HG03108 (cell line): ENCODE results near the gene DCST1.

ENCODE experiments used
- ATAC-seq: cut with Tn5 transposase; IDR thresholded peaks from one replicate; pipeline ENCODE4 v1.9.1; 2021; ENCODE audit warnings: moderate library complexity; ENCODE audit not compliant: unreplicated experiment

Gene DCST1

DNA sequence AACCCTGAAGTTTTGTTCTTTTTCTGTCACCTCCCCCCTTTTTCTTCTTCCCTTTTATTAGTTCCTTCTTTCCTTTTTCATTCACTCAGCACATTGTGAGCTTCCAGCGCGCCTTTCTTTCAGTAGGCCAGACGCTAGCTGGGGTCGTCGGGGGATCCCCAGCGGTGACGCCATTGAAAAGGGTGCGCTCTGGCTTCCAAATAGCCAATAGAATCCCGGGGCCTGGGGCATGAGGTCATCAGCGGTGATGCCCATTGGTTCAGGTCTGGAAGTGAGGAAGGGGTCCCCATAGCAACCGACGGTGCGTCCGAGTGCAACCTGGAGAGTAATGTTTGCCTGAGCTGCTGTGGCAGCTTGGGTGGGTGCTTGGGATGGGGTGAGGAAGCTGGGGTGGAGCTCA, 38.1 kb downstream of the DCST1 start:
- no peak for ATAC-seq

DNA sequence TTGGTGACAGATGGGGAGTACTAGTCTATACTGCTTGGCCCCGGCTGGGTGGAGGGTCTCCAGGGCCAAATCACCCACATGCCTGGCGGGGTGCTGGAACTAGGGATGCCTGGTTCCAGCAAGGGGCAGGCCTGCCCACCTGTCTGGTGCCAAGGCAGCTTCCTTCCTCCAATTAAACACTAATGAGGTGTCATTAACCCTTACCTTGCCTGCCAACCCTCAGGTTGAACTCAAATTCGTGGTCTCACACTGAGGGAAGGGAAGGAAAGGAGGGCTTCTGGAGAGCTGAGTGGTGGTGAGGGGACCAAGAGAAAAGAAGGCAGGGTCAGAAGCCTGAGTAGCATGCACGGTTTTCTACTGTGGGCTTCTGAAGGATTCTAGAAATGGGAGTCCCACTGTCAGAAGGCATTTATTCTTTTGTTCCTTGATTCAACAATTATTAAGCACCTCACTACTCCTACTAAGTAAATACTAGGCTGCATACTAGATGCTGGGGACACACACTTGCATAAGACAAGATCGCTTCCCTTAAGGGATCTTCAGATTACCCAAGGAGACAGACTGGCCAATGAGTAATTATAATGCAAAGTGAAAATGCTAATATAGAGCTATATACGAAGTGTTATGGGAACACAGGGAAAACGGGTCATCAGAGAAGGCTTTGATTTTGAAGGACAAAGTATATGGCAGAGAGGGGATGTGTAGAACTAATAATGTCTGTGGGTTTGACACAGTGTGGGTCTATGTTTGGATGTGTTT, 39.1 kb downstream of the DCST1 start:
- no peak for ATAC-seq

DNA sequence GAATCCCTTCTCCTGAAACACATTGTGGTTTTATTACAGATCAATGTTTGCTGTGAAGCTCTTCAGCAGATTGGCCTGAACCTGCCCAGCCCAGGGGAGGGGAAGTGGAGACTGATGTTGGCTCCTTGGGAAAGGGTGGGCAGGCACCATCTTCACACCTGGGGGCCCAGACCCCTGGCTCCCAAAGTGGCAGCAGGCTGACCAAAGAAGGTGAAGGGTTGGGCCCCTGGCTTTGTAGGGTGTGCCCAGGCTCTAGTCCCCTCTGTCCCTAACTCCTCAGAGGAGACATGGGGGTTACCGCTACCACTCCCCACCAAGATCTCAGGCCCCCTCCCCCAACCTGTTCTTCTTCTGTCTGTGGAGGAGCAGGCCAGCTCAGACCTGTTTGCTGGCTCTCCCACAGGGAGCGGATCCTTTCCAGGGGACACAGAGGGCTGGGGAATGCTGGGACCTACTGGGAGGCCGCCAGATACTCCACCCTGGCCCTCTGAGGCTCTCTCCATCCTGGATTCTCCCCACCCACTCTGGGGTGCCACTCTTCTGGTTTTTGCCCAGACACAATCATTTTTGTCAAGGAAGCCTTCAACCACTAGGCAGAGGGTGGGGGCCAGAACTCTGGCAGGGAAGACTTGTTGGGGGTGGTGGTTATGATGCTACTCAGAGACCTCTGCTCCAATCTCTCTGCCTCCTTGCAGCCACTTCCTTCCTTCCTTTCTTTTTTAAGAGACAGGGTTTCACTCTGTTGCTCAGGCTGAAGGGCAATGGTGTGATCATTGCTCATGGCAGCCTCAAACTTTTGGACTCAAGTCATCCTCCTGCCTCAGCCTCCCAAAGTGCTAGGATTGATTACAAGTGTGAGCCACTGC, 40.0 kb downstream of the DCST1 start:
- ATAC-seq = no peak

DNA sequence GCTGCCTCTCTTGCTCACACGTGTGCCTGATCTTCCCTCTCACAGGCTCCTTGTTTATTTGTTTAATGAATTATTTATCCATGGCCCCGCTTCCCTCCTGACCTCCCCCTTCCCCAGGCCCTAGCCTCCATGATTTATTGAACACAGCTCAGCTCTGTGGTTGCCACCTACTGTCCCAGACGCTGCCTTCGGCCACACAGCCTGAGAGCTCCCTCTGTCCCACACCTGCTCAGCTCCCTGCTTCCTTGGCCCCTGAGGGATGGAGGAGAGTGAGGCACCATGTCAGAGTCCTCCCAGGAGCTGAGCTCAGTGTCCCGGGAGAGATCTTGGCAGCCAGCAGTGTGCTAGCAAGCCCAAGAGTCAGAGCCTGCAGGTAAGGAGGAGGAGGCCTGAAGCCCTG, 41.9 kb downstream of the DCST1 start:
- ATAC-seq = no peak

DNA sequence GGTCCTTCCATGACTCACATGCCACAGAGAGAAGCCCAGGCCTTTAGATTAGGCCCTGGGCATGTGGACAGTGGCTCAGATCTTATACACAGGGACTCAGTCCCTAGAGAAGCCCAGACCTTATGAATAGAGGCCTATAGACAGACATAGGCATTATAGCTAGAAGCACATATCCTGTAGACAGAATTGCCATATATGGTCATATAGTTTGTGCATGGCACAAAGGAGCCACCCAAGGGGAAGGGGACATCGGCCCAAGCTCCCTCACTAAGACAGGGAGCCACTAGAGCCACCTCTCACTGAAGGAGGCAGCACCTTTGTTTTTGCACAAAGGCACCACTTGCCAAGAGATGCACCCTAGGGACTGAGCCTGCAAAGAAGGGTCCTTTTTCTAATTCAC, 42.7 kb downstream of the DCST1 start:
- no peak for ATAC-seq

DNA sequence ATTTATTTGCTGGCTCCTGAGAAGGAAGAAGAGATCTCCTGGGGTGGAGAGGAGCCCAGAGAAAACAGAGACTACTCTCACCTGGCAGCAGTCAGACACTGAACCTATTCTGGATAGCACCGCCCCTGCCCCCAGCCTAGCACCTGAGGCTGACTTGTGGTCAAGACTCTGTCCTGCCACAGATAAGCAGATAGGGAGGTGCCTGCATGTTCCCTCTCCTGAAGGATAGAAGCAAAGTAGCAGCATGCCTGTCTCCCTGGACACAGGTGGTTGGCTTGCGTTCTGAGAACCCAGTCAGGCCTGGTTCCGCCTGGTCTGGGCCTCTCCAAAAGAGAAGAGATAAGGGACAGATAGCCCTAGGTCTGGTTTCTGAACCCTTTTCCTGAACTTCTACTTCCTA, 43.7 kb downstream of the DCST1 start:
- no peak for ATAC-seq

DNA sequence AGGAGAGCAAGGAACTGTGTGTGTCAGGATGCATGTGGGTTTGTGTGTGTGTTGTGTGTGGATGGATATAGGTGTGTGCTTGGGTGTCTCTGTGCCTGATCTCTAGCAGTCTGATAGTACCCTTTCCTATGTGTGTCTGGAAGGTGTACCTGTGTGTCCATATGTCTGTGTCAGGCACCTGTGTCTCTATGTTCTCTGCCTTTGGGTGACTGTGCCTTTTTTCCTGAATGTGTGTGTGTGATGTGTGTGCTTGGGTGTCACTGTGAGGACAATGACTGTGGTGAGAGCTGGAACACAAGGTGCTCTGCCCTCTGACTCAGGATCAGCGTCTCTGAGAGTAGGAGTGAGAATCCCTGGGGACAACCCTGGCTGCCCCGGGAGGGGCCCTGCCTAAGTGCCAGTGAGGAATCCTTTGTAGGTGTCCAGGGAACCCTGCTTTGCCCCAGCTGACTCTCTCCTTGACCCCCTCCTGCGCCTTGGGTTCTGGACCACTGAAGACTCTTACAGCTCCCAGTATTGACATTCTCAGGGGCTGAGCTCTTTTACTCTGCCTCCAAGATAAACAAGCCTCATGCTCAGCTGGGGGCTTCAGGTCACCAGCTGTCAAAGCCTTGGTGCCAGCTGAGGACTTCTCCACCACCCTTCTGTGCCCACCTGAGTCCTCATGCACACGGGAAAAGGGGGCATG, 44.3 kb downstream of the DCST1 start:
- no peak for ATAC-seq

DNA sequence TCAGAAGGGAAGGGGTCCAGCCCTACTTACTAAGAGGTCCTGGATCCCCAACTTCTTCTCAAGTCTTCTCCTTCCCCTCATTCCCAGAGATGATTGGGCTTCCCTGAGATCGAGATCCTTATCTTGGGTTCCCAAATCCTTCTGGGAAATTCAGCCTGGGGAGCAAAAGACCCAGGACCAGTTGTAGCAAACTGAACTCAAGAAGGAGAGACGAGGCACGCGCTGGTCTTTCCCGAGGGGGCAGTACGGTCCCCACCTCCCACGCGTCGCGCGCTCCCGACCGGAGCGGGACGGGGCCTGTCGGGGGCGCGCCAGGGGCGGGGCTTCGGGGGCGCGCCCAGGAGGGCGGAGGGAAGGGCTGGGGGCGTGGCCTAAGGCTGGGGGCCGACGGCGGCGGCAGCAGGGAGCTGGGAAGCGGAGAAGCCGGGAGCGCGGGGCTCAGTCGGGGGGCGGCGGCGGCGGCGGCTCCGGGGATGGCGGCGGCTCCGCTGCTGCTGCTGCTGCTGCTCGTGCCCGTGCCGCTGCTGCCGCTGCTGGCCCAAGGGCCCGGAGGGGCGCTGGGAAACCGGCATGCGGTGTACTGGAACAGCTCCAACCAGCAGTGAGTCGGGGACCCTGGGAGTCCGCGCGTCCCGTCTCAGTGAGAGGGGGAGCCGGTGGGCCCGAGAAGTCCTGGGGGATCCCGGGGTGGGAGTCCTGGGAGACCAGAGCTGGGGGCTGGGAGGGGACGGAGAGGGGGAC, 45.0 kb downstream of the DCST1 start, which contains the start of gene EFNA3:
Gene EFNA3, plus strand, starts transcription at position 369 of the 741 bp plus-strand sequence. Its CDS starts 105 bp downstream, at position 474.
- ATAC-seq = no peak

DNA sequence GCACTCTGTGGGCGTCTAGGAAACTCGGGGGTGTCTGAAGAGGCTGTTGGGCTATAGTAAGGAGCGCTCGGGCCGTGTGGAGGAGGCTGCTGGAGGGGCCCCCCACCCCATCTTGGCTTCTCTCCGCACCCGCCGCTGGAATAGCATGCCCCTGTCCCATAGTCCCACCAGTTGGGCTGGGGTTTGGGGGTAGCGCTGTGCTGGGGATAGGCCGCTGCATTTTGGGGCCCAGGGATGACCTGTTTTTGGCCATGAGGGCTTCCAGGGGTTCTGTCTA, 45.5 kb downstream of the DCST1 start:
- ATAC-seq = no peak

DNA sequence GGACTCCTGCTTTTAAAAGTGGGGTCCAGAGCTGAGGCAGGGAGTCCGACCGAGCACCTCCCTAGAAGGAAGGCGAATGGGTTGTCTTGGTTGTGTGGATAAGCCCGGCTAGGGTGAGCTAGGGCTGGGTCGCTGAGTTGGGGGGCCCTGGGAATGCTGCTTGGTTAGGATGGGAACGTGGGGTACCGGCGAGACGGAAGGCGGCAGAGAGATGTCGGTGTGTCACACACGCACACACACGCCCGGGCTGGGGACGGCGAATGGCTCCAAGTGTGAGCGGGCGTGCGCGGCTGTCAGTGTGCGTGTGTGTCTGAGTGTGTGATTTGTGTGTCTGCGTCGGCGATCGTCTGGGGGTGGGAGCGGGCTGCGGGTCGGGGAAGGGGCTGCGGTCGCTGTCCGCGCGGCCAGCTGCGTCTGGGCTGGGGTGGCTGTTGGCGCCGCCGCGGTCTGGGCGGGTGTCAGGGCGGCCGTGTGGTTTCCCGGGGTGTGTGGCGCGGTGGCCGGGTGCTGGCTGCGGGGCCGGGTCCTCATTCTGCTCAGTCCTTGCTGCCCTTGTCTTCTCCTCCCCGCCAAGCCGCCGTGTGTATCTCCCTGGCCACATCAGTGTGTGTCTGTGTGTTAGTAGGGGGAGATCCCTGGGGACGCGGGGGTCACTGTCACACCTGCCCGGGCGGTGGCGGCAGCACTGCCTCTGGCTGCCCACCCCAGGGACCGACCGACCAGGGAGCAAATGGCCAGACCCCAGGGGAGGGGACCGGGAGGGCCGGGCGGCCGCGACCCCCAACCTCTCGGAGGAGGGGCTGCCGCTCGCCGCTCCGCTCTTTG, 46.1 kb downstream of the DCST1 start:
- no peak for ATAC-seq

DNA sequence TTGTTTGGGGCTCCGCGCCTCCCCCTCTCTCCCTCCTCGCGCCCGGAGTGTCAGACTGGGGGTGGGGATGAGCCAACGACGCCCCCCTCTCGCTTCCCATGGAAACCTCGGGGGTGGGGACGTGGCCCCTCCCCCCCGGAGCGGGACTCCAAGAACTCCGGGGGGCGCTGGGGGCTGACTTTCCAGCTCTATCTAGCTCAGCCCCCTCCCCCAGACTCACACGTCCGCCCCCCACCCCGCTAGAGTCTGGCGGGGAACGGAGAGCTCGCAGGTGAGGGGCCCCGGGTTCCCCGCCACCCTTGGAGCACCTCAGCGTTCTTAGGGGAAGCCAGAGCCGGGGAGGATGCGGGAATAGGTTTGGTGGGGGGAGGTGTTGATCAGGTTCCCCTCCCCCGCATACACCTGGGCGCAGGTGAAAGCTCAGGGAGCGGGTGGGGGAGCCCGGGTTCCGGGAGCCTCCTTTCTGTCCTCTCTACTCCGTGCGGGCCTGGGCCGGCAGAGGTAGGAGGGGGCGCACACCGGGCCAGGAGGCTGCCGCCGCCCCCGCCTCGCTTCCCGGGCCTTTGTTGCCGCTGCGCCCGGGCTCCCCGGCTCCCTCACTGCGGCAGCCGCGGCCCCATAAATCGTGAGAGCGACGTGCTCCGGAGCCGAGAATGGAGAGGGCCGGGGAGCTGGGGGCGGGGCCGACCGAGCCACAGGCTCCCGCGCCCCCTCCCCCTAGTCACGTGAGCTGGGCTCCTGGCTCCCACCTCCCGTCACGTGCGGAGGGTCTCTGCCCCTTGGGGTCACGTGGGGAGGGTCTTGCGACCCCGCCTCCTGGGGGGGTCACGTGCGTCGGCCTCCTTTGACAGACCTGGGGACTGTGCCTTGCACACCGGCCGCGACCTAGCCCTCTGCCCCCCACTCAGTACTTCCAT, 46.9 kb downstream of the DCST1 start:
- no peak for ATAC-seq

DNA sequence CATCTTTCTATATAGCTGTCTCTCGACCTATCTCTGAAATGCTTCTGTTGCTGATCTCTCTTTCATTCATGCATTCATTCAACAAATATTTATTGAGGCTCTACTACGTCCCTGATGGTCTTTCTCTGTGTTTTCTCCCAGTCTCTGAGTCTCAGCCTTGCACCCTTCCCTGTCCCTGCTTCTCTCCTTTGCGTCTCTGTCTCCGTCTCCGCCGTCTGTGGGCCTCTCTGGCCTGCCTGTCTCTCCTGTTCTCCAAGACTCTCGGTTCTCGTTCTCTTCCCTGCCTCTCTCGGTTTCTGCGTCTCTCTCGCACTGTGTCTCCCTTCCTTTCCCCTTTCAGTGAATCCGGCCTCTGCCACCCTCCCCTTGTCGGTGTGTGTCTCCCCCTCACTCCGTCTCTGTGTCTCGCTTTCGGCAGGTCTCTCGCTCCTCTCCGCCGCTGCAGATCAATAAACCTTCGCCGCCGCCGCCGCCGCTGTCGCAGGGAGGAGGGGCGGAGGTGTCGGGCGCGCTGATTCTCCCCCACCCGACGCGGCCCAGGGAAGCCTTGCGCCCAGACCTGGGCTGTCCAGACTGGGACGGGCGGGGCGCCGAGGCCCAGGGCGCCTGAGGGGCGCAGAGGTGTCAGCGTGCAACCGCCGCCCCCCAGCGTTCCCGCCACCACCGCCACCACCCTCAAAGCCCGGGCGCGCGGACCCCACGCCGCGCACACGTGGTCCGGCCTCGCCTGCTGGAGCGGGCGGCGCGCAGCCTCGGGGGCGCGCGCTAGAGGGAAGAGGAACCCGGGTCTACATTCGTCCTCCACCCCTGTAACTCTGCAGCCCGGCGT, 48.1 kb downstream of the DCST1 start:
- ATAC-seq = no peak

DNA sequence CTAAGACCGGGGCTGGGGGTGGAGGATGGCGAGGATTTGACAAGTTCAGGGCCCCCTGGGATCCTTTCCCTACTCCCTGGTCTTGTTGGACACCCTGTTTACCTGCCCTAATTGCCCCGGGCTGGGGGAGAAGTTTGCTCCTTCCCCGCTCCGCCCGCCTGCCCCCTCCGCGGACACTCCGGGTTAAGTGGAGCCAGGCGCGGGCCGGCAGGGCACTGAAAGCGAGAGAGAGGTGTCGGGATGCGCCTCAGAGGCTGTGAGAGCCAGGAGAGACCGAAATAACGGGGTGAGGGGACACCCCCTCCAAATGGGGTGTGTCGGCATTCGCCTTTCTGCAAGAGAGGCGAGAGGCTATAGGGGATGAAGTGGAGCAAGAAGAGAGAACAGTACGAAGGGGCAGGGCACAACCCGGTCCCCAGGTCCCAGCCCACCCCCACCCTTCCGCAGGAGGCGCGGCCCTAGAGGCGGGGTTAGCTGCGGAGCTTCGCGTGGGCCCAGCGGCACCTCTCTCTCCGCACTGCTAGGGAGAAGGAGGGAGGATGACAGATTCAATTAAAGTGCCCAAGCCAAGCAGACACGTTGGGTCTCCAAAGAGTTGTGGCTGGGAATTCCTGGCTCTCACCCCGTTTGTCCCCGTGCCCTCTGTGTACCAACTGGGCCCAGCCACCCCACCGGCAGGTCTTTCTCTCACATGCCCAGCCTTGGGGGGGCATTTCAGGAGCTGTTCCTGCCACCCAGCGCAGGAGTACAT, 48.9 kb downstream of the DCST1 start:
- ATAC-seq = no peak

DNA sequence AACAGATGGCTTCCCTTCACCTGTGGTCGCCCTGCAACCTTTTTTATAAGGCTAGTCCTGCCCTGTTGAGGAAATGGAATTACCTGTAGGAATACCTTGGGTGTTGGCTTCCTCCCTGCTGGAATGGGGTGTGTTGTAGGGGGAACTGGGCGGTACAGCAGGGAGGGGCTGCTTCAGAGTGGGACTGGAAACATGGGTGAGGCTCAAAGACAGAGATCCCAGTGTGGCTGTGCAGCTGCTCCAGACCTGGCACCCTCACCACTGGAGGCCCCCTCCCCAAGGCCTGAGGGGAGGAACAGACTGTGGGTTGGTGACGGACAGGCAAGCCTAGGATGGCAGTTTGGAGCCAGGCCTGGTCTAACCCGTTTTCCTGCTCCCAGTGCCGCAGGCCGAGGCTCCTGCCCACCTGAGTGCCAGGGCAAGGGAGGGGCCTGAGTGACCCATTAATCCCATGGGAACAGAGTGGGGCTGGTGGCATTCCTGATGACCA, 49.5 kb downstream of the DCST1 start:
- ATAC-seq = no peak

DNA sequence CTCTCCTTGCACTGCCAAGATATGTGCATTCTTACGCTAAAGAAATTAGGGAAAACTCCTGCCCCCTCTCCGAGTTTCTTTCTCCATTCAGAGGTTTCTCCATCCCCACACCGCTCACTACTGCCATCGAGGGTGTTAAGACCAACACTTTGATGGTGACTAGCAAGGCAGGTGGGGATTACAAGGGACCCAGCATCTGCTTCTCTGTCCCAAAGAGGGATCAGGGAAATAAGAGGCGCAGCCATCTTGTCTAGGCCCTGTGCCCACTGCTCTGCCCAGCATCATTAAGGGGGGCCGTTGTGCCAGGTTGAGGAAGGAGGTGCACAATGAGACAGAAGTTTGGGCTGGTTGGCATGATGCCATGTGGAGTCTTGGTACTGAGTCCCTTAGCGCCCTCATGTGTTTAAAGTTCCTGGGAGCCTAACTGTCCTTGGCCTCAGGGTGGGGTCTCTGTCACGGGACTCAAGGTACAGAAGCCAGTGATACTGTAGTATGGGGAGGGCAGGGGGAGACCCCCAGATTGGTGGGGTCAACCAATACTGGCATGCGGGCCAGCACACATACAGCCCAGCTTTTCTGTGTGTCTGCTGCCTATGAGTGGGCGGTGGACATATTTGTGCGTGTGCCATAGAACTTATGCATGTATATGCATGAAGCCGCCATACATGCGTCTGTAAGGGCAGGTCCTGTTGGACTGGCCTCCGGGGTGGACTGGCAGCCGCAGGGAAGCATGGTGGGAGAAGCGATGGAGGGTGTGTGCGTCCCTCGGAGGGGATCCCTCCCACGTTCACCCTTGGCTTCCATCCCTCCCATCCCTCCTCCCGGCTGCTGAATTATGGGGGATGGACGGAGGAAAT, 50.5 kb downstream of the DCST1 start:
- no peak for ATAC-seq

DNA sequence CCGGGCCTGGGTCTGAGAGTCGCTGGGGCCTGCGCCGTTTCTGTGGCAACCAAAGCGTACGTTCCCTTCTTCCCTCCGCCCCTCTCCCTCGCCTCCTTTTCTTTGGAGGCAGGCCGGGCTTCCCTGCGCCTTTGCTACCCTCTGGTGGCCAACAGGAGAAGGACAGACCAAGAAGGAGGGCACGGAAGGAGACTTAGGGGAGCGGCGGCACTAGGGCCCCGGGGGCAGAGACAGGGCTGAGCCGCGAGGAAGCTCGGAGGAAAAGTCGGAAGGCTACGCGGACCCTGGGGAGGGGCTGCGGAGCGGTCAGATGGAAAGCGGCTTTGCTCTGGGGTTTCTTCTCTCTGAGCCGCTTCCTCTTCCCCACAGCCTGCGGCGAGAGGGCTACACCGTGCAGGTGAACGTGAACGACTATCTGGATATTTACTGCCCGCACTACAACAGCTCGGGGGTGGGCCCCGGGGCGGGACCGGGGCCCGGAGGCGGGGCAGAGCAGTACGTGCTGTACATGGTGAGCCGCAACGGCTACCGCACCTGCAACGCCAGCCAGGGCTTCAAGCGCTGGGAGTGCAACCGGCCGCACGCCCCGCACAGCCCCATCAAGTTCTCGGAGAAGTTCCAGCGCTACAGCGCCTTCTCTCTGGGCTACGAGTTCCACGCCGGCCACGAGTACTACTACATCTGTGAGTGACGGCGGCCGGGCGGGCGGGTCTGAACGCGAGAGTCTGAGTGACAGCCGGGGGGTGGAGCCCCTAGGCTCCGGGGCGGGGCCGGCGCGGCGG, 51.3 kb downstream of the DCST1 start:
- ATAC-seq = peak; percentile 58
